GM19240 (cell line): Measurements from ENCODE around the gene NPTX2.

ENCODE experiments used
- DNase-seq: peaks from one replicate; pipeline ENCODE4 v3.0.0; 2011; ENCODE audit warnings: low spot score; ENCODE audit not compliant: insufficient read length

NPTX2 gene

GRCh38 chr7:98653601-98654310, 36.7 kb downstream of the NPTX2 start:
- DNase-seq = no peak

- DNase-seq = no peak
These were observed 37.6 kb downstream of the NPTX2 start for GRCh38 chr7:98654524-98655272.

- no peak for DNase-seq
These were observed 38.5 kb downstream of the NPTX2 start for GRCh38 chr7:98655611-98656010.

- no peak for DNase-seq
These were observed 39.8 kb downstream of the NPTX2 start for GRCh38 chr7:98656899-98657298.

- no peak for DNase-seq
These were observed 40.7 kb downstream of the NPTX2 start for GRCh38 chr7:98657736-98658135.

- no peak for DNase-seq
These were observed 42.7 kb downstream of the NPTX2 start for GRCh38 chr7:98659756-98660155.

GRCh38 chr7:98661607-98662006, 44.5 kb downstream of the NPTX2 start:
- no peak for DNase-seq

GRCh38 chr7:98662289-98662688, 45.2 kb downstream of the NPTX2 start:
- no peak for DNase-seq

GRCh38 chr7:98664882-98665281, 47.8 kb downstream of the NPTX2 start:
- no peak for DNase-seq

GRCh38 chr7:98668255-98668654, 51.2 kb downstream of the NPTX2 start:
- DNase-seq = no peak

- no peak for DNase-seq
These were observed 52.4 kb downstream of the NPTX2 start for GRCh38 chr7:98669329-98670000.

GRCh38 chr7:98670186-98670585, 53.1 kb downstream of the NPTX2 start:
- no peak for DNase-seq

- DNase-seq = no peak
These were observed 54.7 kb downstream of the NPTX2 start for GRCh38 chr7:98671733-98672331.

GRCh38 chr7:98674461-98674860, 57.4 kb downstream of the NPTX2 start:
- no peak for DNase-seq

- no peak for DNase-seq
These were observed 57.8 kb downstream of the NPTX2 start for GRCh38 chr7:98674881-98675280.

GRCh38 chr7:98678215-98678614, 61.1 kb downstream of the NPTX2 start:
- no peak for DNase-seq
